Right hindlimb (tissue), 1 donor: ENCODE measurements around the gene PRTG.
"Not testable (repeated sequence)": the region's sequence is repeated elsewhere in the genome, so short reads cannot be mapped to it uniquely, and the experiment has no call there.

Experiments used
- DNase-seq: peaks from one replicate; pipeline ENCODE4 v3.0.0-alpha.2; 2018

The PRTG gene

DNA sequence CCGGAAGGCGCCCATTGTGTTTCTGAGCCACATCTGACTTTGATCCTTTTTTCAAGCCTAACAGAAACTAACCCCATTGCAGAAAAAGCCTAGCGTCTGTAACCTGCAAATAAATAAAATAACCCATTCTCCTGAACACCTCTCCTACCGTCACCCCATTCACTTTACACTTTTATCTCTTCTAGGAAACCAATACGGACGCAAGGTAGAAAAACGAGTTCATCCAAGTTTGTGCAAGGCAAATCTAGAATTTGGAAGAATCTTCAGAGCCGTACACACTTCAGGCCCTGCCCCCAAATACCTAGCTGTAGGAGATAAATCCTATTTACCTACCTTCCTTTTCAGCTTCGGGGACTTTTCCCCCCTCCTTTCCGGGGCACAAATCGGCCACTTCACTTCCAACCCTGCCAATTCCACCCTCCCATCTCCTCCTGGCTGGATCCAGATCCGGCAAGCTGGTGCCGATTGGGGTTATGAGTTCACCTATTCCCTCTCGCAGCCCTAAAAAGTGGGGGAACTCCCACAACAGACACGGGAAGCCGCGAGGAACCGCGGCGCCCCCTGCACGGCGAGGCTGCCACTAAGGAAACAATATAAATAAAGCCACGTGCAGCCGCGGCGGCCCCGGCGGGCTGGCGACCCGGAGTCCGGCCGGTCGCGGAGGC, 987 bp downstream of the PRTG start:
- DNase-seq, result peak; percentile 39

- no peak for DNase-seq
Observed at GRCh38 chr15:55740981-55741832, 1.7 kb downstream of the PRTG start.

- DNase-seq, result no peak
Observed at GRCh38 chr15:55740359-55740878, 2.5 kb downstream of the PRTG start.

GRCh38 chr15:55739641-55740040, 3.3 kb downstream of the PRTG start:
- DNase-seq, result no peak

DNA sequence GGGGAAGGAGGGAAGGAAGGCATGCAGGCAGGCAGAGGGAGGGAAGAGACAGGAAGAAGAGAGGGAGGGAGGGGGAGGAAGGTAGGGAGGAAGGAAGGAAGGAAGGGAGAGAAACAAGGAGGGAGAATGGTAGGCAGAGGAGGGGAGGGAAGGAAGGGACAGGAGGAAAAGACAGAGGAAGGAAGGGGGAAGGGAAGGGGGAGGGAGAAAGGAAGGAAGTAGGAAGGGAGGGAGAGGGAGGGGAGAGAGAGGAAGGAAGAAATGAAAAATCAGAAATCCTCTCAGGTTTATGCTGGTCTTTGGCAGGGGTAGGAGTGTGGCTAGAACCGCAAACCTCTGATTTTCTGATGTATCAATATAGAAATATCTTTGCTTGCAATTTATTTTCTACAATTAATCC, 4.2 kb downstream of the PRTG start:
- no peak for DNase-seq

DNA sequence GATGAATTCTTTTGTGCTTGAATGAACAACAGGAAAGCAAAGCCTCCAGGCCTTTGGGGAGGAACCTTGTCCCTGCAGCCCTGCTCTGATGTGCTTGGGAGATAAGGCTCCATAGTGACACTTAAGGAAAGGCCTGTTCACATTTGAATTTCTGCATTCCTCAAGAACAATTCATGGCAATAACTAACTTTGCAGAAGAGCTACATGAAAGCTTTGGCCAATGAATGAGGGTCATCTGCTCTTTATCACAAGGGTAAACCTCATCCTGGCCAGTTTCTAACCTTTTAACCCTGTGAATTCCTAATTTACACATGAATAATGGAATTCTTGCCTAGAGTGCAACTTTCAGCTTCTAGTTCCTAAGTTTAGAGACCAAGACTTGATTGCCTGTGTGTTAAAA, 5.6 kb downstream of the PRTG start:
- DNase-seq, result no peak

DNA sequence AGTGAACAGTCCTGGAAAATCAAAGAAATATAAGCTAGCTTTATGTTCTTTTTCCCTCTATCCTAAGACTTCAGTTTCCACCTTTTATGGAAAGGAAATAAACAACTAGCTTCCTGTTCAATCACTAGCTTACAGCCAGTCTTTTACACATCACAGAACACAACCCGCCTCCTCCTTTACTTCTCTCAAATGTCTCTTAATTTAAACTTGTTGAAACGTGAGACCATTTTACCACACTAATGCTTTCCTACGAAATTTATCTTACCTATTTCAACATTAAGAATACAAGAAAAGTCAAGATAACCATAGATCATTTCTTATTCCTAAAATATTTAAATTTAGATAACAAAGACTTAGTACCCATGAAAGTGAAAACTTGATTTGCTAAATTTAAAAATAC, 6.2 kb downstream of the PRTG start:
- no peak for DNase-seq

GRCh38 chr15:55734641-55735040, 8.3 kb downstream of the PRTG start:
- no peak for DNase-seq

DNA sequence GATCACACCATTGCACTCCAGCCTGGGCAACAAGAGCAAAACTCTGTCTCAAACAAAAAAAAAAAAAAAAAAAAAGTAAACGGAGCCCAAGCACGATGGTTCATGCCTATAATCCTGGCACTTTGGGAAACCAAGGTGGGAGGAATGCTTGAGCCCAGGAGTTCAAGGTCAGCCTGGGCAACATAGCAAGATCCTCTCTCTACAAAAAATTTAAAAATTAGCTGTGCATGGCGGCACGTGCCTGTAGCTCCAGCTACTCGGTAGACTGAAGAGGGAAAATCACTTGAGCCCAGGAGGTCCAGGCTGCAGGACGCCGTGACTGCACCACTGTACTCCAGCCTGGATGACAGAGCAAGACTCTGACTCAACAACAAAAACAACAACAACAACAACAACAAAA, 9.5 kb downstream of the PRTG start:
- not testable (repeated sequence) for DNase-seq

DNA sequence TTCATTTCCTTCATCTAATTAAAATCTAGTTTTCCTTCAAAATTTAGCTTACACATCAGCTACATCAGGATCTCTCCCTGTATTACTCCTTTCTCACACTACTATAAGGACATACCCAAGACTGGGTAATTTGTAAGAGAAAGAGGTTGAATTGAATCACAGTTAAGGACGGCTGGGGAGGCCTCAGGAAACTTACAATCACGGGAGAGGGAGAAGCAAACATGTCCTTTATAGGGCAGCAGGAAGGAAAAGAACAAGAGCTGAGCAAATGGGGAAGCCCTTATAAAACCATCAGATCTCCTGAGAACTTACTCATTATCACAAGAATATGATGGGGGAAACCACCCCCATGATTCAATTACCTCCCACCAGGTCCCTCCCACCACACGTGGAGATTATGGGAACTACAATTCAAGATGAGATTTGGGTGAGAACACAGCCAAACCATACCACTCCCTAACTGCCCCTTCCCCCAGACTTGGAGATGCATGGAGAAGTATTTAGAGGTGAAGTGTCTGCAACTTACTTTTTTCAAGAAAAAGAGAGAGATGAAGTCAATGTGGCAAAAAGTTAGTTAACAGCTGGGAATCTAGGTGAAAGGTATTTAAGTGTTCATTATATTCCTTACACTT, 21.3 kb downstream of the PRTG start:
- no peak for DNase-seq

DNA sequence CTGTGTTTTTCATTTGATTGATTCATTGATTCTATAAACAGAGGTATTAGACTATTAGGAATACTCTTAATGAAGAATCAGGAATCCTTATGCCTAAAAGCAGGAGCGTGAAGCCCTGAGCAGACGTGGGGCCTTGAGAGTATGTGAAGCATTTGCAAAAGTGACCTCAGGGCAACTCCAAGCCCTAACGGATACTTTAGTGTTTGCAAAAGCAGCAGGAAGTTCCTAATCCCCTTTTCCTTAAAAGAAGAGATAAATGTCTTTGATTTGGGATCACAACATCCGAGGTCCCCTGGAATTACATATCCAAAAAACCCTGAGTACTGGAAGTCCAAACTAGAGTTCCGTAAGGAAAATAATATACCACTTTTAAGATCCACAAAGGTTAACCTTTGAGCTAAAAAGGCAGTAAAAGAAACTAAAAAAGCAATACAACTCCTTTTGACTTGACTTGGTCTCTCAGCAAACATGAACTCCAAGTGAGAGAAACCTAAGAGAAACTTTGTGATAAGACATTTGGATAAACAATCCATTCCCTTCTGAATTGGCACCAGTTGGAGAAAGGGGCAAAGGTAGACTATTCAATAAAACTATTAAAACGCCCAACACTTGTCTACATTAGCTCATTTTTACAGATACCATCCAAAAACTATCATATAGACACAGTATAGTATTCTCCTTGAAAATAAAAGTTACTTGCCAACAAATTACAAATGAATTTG, 27.4 kb downstream of the PRTG start:
- DNase-seq, result no peak

GRCh38 chr15:55714064-55714463, 28.9 kb downstream of the PRTG start:
- no peak for DNase-seq

- no peak for DNase-seq
Observed at GRCh38 chr15:55712363-55712762, 30.6 kb downstream of the PRTG start.

GRCh38 chr15:55710286-55710685, 32.7 kb downstream of the PRTG start:
- no peak for DNase-seq

DNA sequence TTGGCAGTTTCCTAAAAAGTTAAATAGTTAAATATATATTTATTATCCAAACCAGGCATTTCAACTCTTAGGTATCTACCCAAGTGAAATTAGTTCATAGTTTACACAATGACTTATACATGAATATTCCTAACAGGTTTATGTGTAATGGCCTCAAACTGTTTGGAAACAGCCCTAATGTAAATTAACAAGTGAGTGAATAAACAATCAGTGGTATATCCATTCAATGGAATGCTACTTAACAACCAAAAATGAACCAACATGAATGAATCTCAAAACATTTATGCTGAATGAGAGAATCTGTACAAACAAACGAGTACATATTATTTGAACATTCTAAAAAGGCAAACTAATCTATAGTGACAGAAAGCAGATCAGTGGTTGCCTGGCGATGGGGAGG, 33.5 kb downstream of the PRTG start:
- no peak for DNase-seq

DNA sequence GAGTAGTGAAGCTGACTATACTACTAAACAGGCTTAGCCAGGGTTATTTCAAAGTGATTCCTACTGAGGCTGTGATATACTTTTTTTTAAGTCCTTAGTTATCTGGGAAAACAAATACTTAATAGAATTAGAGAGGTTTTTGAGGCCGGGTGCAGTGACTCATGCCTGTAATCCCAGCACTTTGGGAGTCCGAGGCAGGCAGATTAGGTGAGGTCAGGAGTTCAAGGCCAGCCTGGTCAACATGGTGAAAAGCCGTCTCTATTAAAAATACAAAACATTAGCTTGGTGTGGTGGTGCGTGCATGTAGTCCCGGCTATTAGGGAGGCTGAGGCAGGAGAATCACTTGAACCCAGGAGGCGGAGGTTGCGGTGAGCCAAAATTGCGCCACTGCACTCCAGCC, 34.2 kb downstream of the PRTG start:
- no peak for DNase-seq

GRCh38 chr15:55707951-55708350, 35.0 kb downstream of the PRTG start:
- no peak for DNase-seq

- DNase-seq, result no peak
Observed at GRCh38 chr15:55707518-55707917, 35.4 kb downstream of the PRTG start.

GRCh38 chr15:55703873-55704301, 39.1 kb downstream of the PRTG start:
- DNase-seq, result no peak

DNA sequence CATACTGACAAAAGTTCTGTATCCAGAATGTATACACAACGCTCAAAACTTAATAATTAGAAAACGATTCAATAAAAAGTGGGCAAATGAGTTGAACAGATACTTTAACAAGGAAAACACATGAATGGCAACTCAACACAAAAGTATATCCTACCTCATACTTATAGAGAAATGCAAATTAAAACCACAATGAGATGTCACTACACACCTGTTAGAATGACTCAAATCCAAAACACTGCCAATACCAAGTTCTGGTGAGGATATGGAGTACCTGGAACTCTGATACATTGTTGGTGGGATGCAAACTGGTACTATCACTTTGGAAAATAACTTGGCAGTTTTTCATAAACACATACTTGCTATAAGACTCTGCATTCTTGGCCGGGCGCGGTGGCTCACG, 42.1 kb downstream of the PRTG start:
- no peak for DNase-seq

- DNase-seq, result no peak
Observed at GRCh38 chr15:55698653-55699052, 44.3 kb downstream of the PRTG start.

- DNase-seq, result no peak
Observed at GRCh38 chr15:55696221-55696620, 46.7 kb downstream of the PRTG start.

- peak; percentile 61 for DNase-seq
Observed at GRCh38 chr15:55695432-55695831, 47.5 kb downstream of the PRTG start.
